Caco-2 (cell line): ENCODE measurements around the gene TMEM222. TPM values are rescaled to one million over a fixed set of nuclear protein-coding genes. Genes with fewer than 3 reads are reported as not detected.

Source experiments
- BruUV-seq: library from RNA; stranded (reverse); fragments of 400-500 nt; replicated peaks from 2 replicates; lab custom pipeline; 2021; lab: Mats Ljungman, UMichigan
- CTCF ChIA-PET: fragments of 300-600 bp; sonication (Branson Sonifier 250); formaldehyde crosslinking; loops from one replicate; lab custom pipeline; 2022; ENCODE audit warnings: antibody characterized with exemption; lab: Charles Lee
- POLR2A ChIA-PET: fragments of 300-600 bp; sonication (Branson Sonifier 250); formaldehyde crosslinking; loops from one replicate; lab custom pipeline; 2022; ENCODE audit warnings: antibody characterized with exemption; lab: Charles Lee
- DNase-seq, 2 experiments: peaks; one replicate each; pipeline versions ENCODE4 v3.0.0 to v3.0.0-alpha.2; 2020 to 2022
- H3K27me3 ChIP-seq: replicated peaks from 2 replicates; pipeline ENCODE4 v1.6.0; 2011; ENCODE audit warnings: low read length; ENCODE audit not compliant: control insufficient read depth, insufficient read depth
- H3K36me3 ChIP-seq: 2 replicates; pipeline ENCODE4 v1.5.1; 2011; ENCODE audit warnings: low read length; ENCODE audit not compliant: control insufficient read depth, insufficient read depth
- H3K4me1 ChIP-seq: fragments of 250-450 bp; sonication (Bioruptor Pico); 2 replicates; pipeline ENCODE4 v1.5.1; 2020; ENCODE audit warnings: mild to moderate bottlenecking
- H3K4me3 ChIP-seq: 2 replicates; pipeline ENCODE4 v1.5.1; 2011; ENCODE audit warnings: low read depth, mild to moderate bottlenecking, control low read depth, low read length
- H3K9me3 ChIP-seq: fragments of 250-450 bp; sonication (Bioruptor Pico); 2 replicates; pipeline ENCODE4 v1.5.1; 2020; ENCODE audit warnings: mild to moderate bottlenecking, moderate library complexity
- H3K27ac Mint-ChIP-seq: one replicate; pipeline ENCODE4 v1.8.0; 2022; ENCODE audit warnings: mixed read lengths; ENCODE audit not compliant: unreplicated experiment
- H3K27me3 Mint-ChIP-seq: one replicate; pipeline ENCODE4 v1.8.0; 2022; ENCODE audit warnings: mixed read lengths; ENCODE audit not compliant: insufficient read depth, unreplicated experiment
- H3K36me3 Mint-ChIP-seq: one replicate; pipeline ENCODE4 v1.8.0; 2022; ENCODE audit warnings: mild to moderate bottlenecking, mixed read lengths; ENCODE audit not compliant: insufficient read depth, unreplicated experiment
- H3K4me1 Mint-ChIP-seq: one replicate; pipeline ENCODE4 v1.8.0; 2022; ENCODE audit warnings: low read depth, mixed read lengths; ENCODE audit not compliant: unreplicated experiment
- H3K4me3 Mint-ChIP-seq: one replicate; pipeline ENCODE4 v1.8.0; 2022; ENCODE audit warnings: mild to moderate bottlenecking, moderate library complexity, mixed read lengths; ENCODE audit not compliant: unreplicated experiment
- H3K9me3 Mint-ChIP-seq: one replicate; pipeline ENCODE4 v1.8.0; 2022; ENCODE audit warnings: mixed read lengths; ENCODE audit not compliant: unreplicated experiment
- intact Hi-C: fragments of 100-400 bp; cut with micrococcal nuclease; formaldehyde crosslinking; loops from one replicate; pipeline ENCODE4 v1.10.0; 2022; ENCODE audit not compliant: unreplicated experiment
- total RNA-seq: library from RNA; stranded (reverse); gene quantifications from 2 replicates; pipeline ENCODE4 v1.2.3, GENCODE V29; 2022
- TF ChIP-seq, protein P1 (sequence below), 2 experiments: fragments of 200-600 bp in 1 of 2; IDR thresholded peaks; 1 replicate in 1 of 2; 2 replicates in 1 of 2; pipeline versions ENCODE4 v1.5.1 to v1.8.0; 2011 to 2022; ENCODE audit warnings: antibody characterized with exemption in 1 of 2, control low read depth in 1 of 2, inconsistent platforms in 1 of 2, low read depth in 1 of 2, low read length in 1 of 2, mild to moderate bottlenecking in 1 of 2, moderate library complexity in 1 of 2; ENCODE audit not compliant: insufficient read depth in 1 of 2, severe bottlenecking in 1 of 2, unreplicated experiment in 1 of 2

Gene TMEM222
- total RNA-seq, 1 experiment from 2014 or later = 32.3 TPM

DNA sequence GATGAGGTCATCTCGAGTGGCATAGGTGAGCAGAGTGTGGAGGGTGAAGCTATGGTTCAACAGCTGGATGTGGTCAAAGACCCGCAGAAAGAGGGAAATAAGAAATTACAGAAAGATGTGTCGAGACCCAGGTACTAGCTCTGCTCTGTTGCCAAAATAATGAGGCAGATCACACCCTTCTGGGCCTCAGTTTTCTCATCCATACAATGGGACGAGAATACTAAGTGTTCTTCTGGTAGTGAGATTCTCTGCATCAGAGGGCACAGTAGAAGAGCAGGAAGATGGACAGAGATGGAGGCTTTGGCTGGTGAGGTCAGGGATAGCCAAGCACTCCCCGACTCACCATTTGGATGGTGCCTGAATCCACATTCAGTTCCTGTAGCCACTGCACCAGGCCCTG is 33.7 kb downstream of the TMEM222 start:
- H3K4me1 ChIP-seq = 0 out of 2 replicates have a peak, but pooled peaks cover 6% of the 10 kb centered on the region
- no peaks in the 10 kb centered on the region for H3K27me3 ChIP-seq
- DNase-seq = no peak
- intact Hi-C loops = loop anchor here (10.0 kb wide), 1 partner anchor 51 kb away; no protein-coding TSS in a partner anchor
- TF ChIP-seq, protein P1, sequence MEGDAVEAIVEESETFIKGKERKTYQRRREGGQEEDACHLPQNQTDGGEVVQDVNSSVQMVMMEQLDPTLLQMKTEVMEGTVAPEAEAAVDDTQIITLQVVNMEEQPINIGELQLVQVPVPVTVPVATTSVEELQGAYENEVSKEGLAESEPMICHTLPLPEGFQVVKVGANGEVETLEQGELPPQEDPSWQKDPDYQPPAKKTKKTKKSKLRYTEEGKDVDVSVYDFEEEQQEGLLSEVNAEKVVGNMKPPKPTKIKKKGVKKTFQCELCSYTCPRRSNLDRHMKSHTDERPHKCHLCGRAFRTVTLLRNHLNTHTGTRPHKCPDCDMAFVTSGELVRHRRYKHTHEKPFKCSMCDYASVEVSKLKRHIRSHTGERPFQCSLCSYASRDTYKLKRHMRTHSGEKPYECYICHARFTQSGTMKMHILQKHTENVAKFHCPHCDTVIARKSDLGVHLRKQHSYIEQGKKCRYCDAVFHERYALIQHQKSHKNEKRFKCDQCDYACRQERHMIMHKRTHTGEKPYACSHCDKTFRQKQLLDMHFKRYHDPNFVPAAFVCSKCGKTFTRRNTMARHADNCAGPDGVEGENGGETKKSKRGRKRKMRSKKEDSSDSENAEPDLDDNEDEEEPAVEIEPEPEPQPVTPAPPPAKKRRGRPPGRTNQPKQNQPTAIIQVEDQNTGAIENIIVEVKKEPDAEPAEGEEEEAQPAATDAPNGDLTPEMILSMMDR (IDR thresholded peaks at IDR 0.05; ENCODE audit: insufficient read depth in 1 of 2, low read depth in 1 of 2, low read length in 1 of 2, severe bottlenecking in 1 of 2, unreplicated experiment in 1 of 2) = no peak
- H3K9me3 Mint-ChIP-seq = no peaks in the 10 kb centered on the region
- H3K27me3 Mint-ChIP-seq = no peaks in the 10 kb centered on the region
- H3K36me3 Mint-ChIP-seq = peaks cover 23% of the 10 kb centered on the region
- no peaks in the 10 kb centered on the region for H3K36me3 ChIP-seq
- no peak overlapping the region for H3K4me3 ChIP-seq
- no peak overlapping the region for H3K4me3 Mint-ChIP-seq
- no TSS peak for BruUV-seq
- H3K9me3 ChIP-seq = no peaks in the 10 kb centered on the region
- H3K4me1 Mint-ChIP-seq = no peaks in the 10 kb centered on the region
- no peak overlapping the region for H3K27ac Mint-ChIP-seq
- POLR2A ChIA-PET = no interaction called here
- CTCF ChIA-PET = interaction anchor here (1.0 kb wide), 1 partner anchor 10 kb away, joined by 6 read pairs; no protein-coding TSS in a partner anchor

DNA sequence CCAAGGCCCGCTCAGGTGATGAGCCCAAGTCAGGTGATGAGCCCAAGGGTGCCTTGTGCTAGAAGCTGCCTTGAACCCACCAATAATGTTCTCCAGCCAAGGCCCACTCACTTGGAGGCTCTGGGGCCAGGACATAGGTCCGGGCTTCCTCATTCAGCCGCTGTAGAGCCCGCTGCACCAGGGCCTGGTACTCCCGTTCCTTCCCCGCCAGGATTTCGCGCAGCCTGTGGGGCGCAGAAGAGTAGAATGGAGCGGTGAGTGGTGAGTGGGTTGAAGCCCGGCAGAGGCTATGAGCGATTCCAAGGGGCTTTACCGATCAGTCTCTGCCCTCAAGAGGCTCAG is 34.3 kb downstream of the TMEM222 start:
- H3K9me3 ChIP-seq = no peaks in the 10 kb centered on the region
- H3K36me3 ChIP-seq = no peaks in the 10 kb centered on the region
- no peak overlapping the region for H3K4me3 Mint-ChIP-seq
- no peaks in the 10 kb centered on the region for H3K27me3 Mint-ChIP-seq
- TF ChIP-seq, protein P1 (IDR thresholded peaks at IDR 0.05; ENCODE audit: insufficient read depth in 1 of 2, low read depth in 1 of 2, low read length in 1 of 2, severe bottlenecking in 1 of 2, unreplicated experiment in 1 of 2) = no peak
- H3K9me3 Mint-ChIP-seq = no peaks in the 10 kb centered on the region
- CTCF ChIA-PET = no interaction called here
- no peaks in the 10 kb centered on the region for H3K4me1 Mint-ChIP-seq
- no peak overlapping the region for H3K27ac Mint-ChIP-seq
- peaks cover 17% of the 10 kb centered on the region for H3K36me3 Mint-ChIP-seq
- POLR2A ChIA-PET = no interaction called here
- no TSS peak for BruUV-seq
- intact Hi-C loops = loop anchor here (10.0 kb wide), 1 partner anchor 51 kb away; no protein-coding TSS in a partner anchor
- H3K27me3 ChIP-seq = no peaks in the 10 kb centered on the region
- 0 out of 2 replicates have a peak, but pooled peaks cover 6% of the 10 kb centered on the region for H3K4me1 ChIP-seq
- no peak for DNase-seq
- H3K4me3 ChIP-seq = no peak overlapping the region

- Mint-ChIP-seq H3K27ac (no peak overlapping the region), H3K27me3 (no peaks in the 10 kb centered on the region), H3K4me1 (no peaks in the 10 kb centered on the region), H3K4me3 (no peak overlapping the region), H3K9me3 (no peaks in the 10 kb centered on the region), H3K36me3 (peaks cover 12% of the 10 kb centered on the region)
- DNase-seq = no peak
- ChIA-PET POLR2A (no interaction called here), CTCF (interaction anchor here (0.6 to 1.5 kb wide), 5 partner anchors 9 to 987 kb away, joined by 3 to 6 read pairs (median 5); no protein-coding TSS in a partner anchor)
- TF ChIP-seq, protein P1 (IDR thresholded peaks at IDR 0.05; ENCODE audit: insufficient read depth in 1 of 2, low read depth in 1 of 2, low read length in 1 of 2, severe bottlenecking in 1 of 2, unreplicated experiment in 1 of 2) = no peak
- intact Hi-C loops = loop anchor here (1.0 to 10.0 kb wide), 2 partner anchors 32 to 52 kb away; no protein-coding TSS in a partner anchor
- no TSS peak for BruUV-seq
- Histone ChIP-seq H3K36me3 (no peaks in the 10 kb centered on the region), H3K4me1 (0 out of 2 replicates have a peak, but pooled peaks cover 2% of the 10 kb centered on the region), H3K9me3 (no peaks in the 10 kb centered on the region), H3K4me3 (no peak overlapping the region), H3K27me3 (no peaks in the 10 kb centered on the region)
Observed at GRCh38 chr1:27356619-27357280, 34.8 kb downstream of the TMEM222 start.
